Liver (tissue), 9 donors: Measurements from ENCODE around the gene NHERF1. TPM values are rescaled to one million over a fixed set of nuclear protein-coding genes. Genes with fewer than 3 reads are reported as not detected.

ENCODE experiments used
- DNase-seq: peaks from one replicate; pipeline ENCODE4 v3.0.0-alpha.2; 2017; ENCODE audit warnings: low spot score
- H3K27ac ChIP-seq, 2 donors: one replicate each; pipeline ENCODE4 v1.7.0; 2013; ENCODE audit warnings: inconsistent platforms in 2 of 2, low read length in 2 of 2, control low read depth in 1 of 2, low read depth in 1 of 2, mild to moderate bottlenecking in 1 of 2
- H3K27me3 ChIP-seq, 4 donors: one replicate each; pipeline versions ENCODE4 v1.6.1 to v1.7.0; 2013; ENCODE audit warnings: low read length in 3 of 4, inconsistent platforms in 1 of 4, mild to moderate bottlenecking in 1 of 4, moderate library complexity in 1 of 4; ENCODE audit not compliant: control insufficient read depth in 4 of 4, insufficient read depth in 4 of 4
- H3K36me3 ChIP-seq, 4 donors: one replicate each; pipeline versions ENCODE4 v1.6.1 to v1.7.0; 2013; ENCODE audit warnings: low read length in 3 of 4, mild to moderate bottlenecking in 3 of 4, low read depth in 1 of 4, moderate library complexity in 1 of 4; ENCODE audit not compliant: control insufficient read depth in 4 of 4, insufficient read depth in 3 of 4
- H3K4me1 ChIP-seq, 4 donors: one replicate each; pipeline versions ENCODE4 v1.6.1 to v1.7.0; 2013; ENCODE audit warnings: low read length in 3 of 4, mild to moderate bottlenecking in 3 of 4, moderate library complexity in 1 of 4; ENCODE audit not compliant: control insufficient read depth in 4 of 4, insufficient read depth in 4 of 4
- H3K4me3 ChIP-seq, 3 donors: one replicate each; pipeline versions ENCODE4 v1.6.1 to v1.7.0; 2013; ENCODE audit warnings: low read length in 3 of 3, control low read depth in 1 of 3, low read depth in 1 of 3, mild to moderate bottlenecking in 1 of 3
- H3K9ac ChIP-seq, 2 donors: one replicate each; pipeline ENCODE4 v1.7.0; 2013; ENCODE audit warnings: low read length in 2 of 2, mild to moderate bottlenecking in 2 of 2, moderate library complexity in 2 of 2, control low read depth in 1 of 2, low read depth in 1 of 2
- H3K9me3 ChIP-seq, 4 donors: one replicate each; pipeline versions ENCODE4 v1.6.1 to v1.7.0; 2013; ENCODE audit warnings: low read length in 3 of 4; ENCODE audit not compliant: control insufficient read depth in 4 of 4
- FOXA1 ChIP-seq: IDR thresholded peaks from 2 replicates; pipeline ENCODE4 v1.6.1; 2016; ENCODE audit warnings: antibody characterized with exemption
- FOXA2 ChIP-seq: IDR thresholded peaks from 2 replicates; pipeline ENCODE4 v1.6.1; 2016; ENCODE audit warnings: antibody characterized with exemption
- GABPA ChIP-seq, 2 donors: IDR thresholded peaks in 1 of 2; conservative IDR thresholded peaks in 1 of 2; 2 replicates each; pipeline ENCODE4 v1.6.1; 2016; ENCODE audit warnings: antibody characterized with exemption in 2 of 2, mild to moderate bottlenecking in 1 of 2, moderate library complexity in 1 of 2
- HNF4A ChIP-seq, 2 donors: conservative IDR thresholded peaks; 2 replicates each; pipeline ENCODE4 v1.6.1; 2016; ENCODE audit warnings: antibody characterized with exemption in 2 of 2, mild to moderate bottlenecking in 2 of 2
- HNF4G ChIP-seq: IDR thresholded peaks from 2 replicates; pipeline ENCODE4 v1.6.1; 2016; ENCODE audit warnings: antibody characterized with exemption
- JUND ChIP-seq, 2 donors: IDR thresholded peaks; 2 replicates each; pipeline ENCODE4 v1.6.1; 2016; ENCODE audit warnings: antibody characterized with exemption in 2 of 2
- MAX ChIP-seq: IDR thresholded peaks from 2 replicates; pipeline ENCODE4 v1.6.1; 2016; ENCODE audit warnings: antibody characterized with exemption
- NR2F2 ChIP-seq: IDR thresholded peaks from 2 replicates; pipeline ENCODE4 v1.6.1; 2016; ENCODE audit warnings: antibody characterized with exemption
- RXRA ChIP-seq, 2 donors: IDR thresholded peaks; 2 replicates each; pipeline ENCODE4 v1.6.1; 2017 to 2018; ENCODE audit warnings: antibody characterized with exemption in 2 of 2, mild to moderate bottlenecking in 1 of 2
- SP1 ChIP-seq: IDR thresholded peaks from 2 replicates; pipeline ENCODE4 v1.6.1; 2018; ENCODE audit warnings: antibody characterized with exemption, mild to moderate bottlenecking
- TAF1 ChIP-seq: conservative IDR thresholded peaks from 2 replicates; pipeline ENCODE4 v1.6.1; 2016; ENCODE audit warnings: antibody characterized with exemption, mild to moderate bottlenecking
- YY1 ChIP-seq: IDR thresholded peaks from 2 replicates; pipeline ENCODE4 v1.6.1; 2016; ENCODE audit warnings: antibody characterized with exemption, mild to moderate bottlenecking
- ZBTB33 ChIP-seq: IDR thresholded peaks from 2 replicates; pipeline ENCODE4 v1.6.1; 2016; ENCODE audit warnings: antibody characterized with exemption
- WGBS: extraction: QIAGEN DNeasy Blood & Tissue Kit; methylation state at CpG from one replicate; pipeline ENCODE4 v1.1.7; 2013; 5-methylcytosine and 5-hydroxymethylcytosine counted together
- polyA plus RNA-seq, 2 donors: library from polyadenylated mRNA; stranded (reverse) in 1 of 2; unstranded in 1 of 2; fragments of 200-250 nt in 1 of 2; fragments of >200 nt in 1 of 2; fragmentation: Nextera tagmentation in 1 of 2; extraction: Ambion mirVana in 1 of 2; gene quantifications; one replicate each; pipeline versions ENCODE4 v1.2.1 to v1.2.3, GENCODE V29; 2013 to 2015
- total RNA-seq, 2 donors: library from RNA; depleted of rRNA; stranded (reverse); fragments of >200 nt; gene quantifications; one replicate each; pipeline ENCODE4 v1.2.3, GENCODE V29; 2014
- TF ChIP-seq, protein P1 (sequence below): IDR thresholded peaks from 2 replicates; pipeline ENCODE4 v1.6.1; 2016; ENCODE audit warnings: antibody characterized with exemption
- TF ChIP-seq, protein P2 (sequence below): IDR thresholded peaks from 2 replicates; pipeline ENCODE4 v1.6.1; 2016; ENCODE audit warnings: antibody characterized with exemption, mild to moderate bottlenecking
- donor health status: healthy.
- donor health status: healthy.
- donor health status: healthy.
- donor health status: healthy.
- donor health status: healthy.

NHERF1 gene
- total and polyA plus RNA-seq, 4 donors: 38.1 to 160 (median 94.7) TPM

GRCh38 chr17:74754832-74755231 lies 6.4 kb downstream of the NHERF1 start:
- Histone ChIP-seq H3K9me3 (no peaks in the 10 kb centered on the region), H3K4me1 (peaks cover 42 to 86% (median 71%) of the 10 kb centered on the region in 4 donors), H3K27ac (no peak overlapping the region), H3K27me3 (no peaks in the 10 kb centered on the region), H3K4me3 (no peak overlapping the region), H3K36me3 (no peaks in the 10 kb centered on the region), H3K9ac (no peak overlapping the region)
- no peak for TF ChIP-seq MAX
- no peak for TF ChIP-seq SP1
- no peak for TF ChIP-seq HNF4G
- TF ChIP-seq YY1: no peak
- no peak for TF ChIP-seq JUND (IDR thresholded peaks at IDR 0.05)
- TF ChIP-seq, protein P1, sequence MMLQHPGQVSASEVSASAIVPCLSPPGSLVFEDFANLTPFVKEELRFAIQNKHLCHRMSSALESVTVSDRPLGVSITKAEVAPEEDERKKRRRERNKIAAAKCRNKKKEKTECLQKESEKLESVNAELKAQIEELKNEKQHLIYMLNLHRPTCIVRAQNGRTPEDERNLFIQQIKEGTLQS: no peak
- TF ChIP-seq GABPA (IDR thresholded peaks at IDR 0.05 in 1 of 2, conservative IDR thresholded peaks at IDR 0.05 in 1 of 2): no peak
- TF ChIP-seq, protein P2, sequence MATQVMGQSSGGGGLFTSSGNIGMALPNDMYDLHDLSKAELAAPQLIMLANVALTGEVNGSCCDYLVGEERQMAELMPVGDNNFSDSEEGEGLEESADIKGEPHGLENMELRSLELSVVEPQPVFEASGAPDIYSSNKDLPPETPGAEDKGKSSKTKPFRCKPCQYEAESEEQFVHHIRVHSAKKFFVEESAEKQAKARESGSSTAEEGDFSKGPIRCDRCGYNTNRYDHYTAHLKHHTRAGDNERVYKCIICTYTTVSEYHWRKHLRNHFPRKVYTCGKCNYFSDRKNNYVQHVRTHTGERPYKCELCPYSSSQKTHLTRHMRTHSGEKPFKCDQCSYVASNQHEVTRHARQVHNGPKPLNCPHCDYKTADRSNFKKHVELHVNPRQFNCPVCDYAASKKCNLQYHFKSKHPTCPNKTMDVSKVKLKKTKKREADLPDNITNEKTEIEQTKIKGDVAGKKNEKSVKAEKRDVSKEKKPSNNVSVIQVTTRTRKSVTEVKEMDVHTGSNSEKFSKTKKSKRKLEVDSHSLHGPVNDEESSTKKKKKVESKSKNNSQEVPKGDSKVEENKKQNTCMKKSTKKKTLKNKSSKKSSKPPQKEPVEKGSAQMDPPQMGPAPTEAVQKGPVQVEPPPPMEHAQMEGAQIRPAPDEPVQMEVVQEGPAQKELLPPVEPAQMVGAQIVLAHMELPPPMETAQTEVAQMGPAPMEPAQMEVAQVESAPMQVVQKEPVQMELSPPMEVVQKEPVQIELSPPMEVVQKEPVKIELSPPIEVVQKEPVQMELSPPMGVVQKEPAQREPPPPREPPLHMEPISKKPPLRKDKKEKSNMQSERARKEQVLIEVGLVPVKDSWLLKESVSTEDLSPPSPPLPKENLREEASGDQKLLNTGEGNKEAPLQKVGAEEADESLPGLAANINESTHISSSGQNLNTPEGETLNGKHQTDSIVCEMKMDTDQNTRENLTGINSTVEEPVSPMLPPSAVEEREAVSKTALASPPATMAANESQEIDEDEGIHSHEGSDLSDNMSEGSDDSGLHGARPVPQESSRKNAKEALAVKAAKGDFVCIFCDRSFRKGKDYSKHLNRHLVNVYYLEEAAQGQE: no peak
- TF ChIP-seq RXRA (IDR thresholded peaks at IDR 0.05): no peak
- TF ChIP-seq NR2F2: no peak
- no peak for TF ChIP-seq TAF1
- TF ChIP-seq FOXA1: no peak
- no peak for TF ChIP-seq HNF4A (conservative IDR thresholded peaks at IDR 0.05)
- no peak for TF ChIP-seq ZBTB33
- no peak for DNase-seq
- 97% methylated on average over 3 of the region's 3 CpGs for WGBS

DNA sequence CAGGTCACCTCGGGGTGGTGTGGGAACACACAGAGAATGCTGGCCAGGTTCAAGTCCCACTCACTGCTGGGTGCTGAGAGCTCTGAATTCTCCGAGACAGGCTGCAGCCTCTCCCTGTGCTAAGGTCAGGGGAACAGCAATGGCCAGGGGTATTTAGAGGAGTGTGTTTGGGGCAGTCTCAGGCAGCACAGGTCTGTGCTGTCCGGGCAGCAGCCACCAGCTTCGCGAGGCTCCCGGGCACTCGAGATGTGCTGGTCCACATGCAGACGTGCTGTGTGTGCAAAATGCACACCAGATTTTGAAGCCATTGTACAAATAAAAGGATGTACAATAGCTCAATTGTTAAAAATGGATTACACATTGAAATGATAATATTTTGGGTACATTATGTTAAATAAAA lies 7.1 kb downstream of the NHERF1 start:
- no peak for DNase-seq
- no peak overlapping the region for H3K27ac ChIP-seq
- H3K36me3 ChIP-seq: no peaks in the 10 kb centered on the region
- H3K27me3 ChIP-seq: no peaks in the 10 kb centered on the region
- no peak overlapping the region for H3K9ac ChIP-seq
- no peak overlapping the region for H3K4me3 ChIP-seq
- TF ChIP-seq FOXA2: no peak
- no peak for TF ChIP-seq TAF1
- no peak for TF ChIP-seq NR2F2
- no peak for TF ChIP-seq SP1
- TF ChIP-seq RXRA (IDR thresholded peaks at IDR 0.05): no peak
- TF ChIP-seq, protein P1: no peak
- TF ChIP-seq YY1: no peak
- TF ChIP-seq GABPA (IDR thresholded peaks at IDR 0.05 in 1 of 2, conservative IDR thresholded peaks at IDR 0.05 in 1 of 2): no peak
- TF ChIP-seq HNF4G: no peak
- TF ChIP-seq HNF4A (conservative IDR thresholded peaks at IDR 0.05): no peak
- no peak for TF ChIP-seq MAX
- TF ChIP-seq, protein P2: no peak
- TF ChIP-seq ZBTB33: no peak
- WGBS: 75% methylated on average over 8 of the region's 8 CpGs
- peaks cover 49 to 88% (median 78%) of the 10 kb centered on the region in 4 donors for H3K4me1 ChIP-seq
- H3K9me3 ChIP-seq: no peaks in the 10 kb centered on the region
